RWPE1 (cell line): ENCODE measurements around the gene SYNDIG1.

Source experiments
- CTCF ChIA-PET: fragments of 350-600 bp; sonication (Branson Sonifier 250); formaldehyde crosslinking; extraction: SDS; loops from one replicate; lab custom pipeline; 2021; lab: Yijun Ruan, JAX
- POLR2A ChIA-PET: fragments of 400-600 bp; formaldehyde crosslinking; extraction: SDS; loops from one replicate; lab custom pipeline; 2020; ENCODE audit warnings: antibody characterized with exemption; ENCODE audit not compliant: low non-redundant PET; lab: Yijun Ruan, JAX
- DNase-seq: peaks from one replicate; pipeline ENCODE4 v3.0.0; 2012; ENCODE audit warnings: low spot score
- H3K27ac ChIP-seq: fragments of 450-650 bp; 2 replicates; pipeline ENCODE4 v1.5.1; 2017
- CTCF ChIP-seq: fragments of 450-650 bp; conservative IDR thresholded peaks from 2 replicates; pipeline ENCODE4 v1.5.1; 2017; ENCODE audit warnings: low read depth, mild to moderate bottlenecking

The SYNDIG1 gene

GRCh38 chr20:24574307-24574706 lies 104.9 kb downstream of the SYNDIG1 start:
- ChIA-PET POLR2A (no interaction called here), CTCF (no interaction called here)
- TF ChIP-seq CTCF, result no peak
- H3K27ac ChIP-seq, result no peak overlapping the region
- no peak for DNase-seq

- CTCF ChIA-PET, result no interaction called here
- no peak for DNase-seq
- H3K27ac ChIP-seq, result no peak overlapping the region
- TF ChIP-seq CTCF, result no peak
- POLR2A ChIA-PET, result no interaction called here
These were observed 105.4 kb downstream of the SYNDIG1 start for GRCh38 chr20:24574797-24575196.

- ChIA-PET POLR2A (no interaction called here), CTCF (no interaction called here)
- H3K27ac ChIP-seq, result no peak overlapping the region
- no peak for DNase-seq
- no peak for TF ChIP-seq CTCF
These were observed 106.4 kb downstream of the SYNDIG1 start for GRCh38 chr20:24575811-24576210.

- ChIA-PET CTCF (no interaction called here), POLR2A (no interaction called here)
- no peak for DNase-seq
- TF ChIP-seq CTCF, result no peak
- no peak overlapping the region for H3K27ac ChIP-seq
These were observed 107.0 kb downstream of the SYNDIG1 start for GRCh38 chr20:24576447-24576846.

- no peak overlapping the region for H3K27ac ChIP-seq
- no peak for TF ChIP-seq CTCF
- CTCF ChIA-PET, result interaction anchor here (0.6 kb wide), 1 partner anchor 390 kb away, joined by 3 read pairs; no protein-coding TSS in a partner anchor
- POLR2A ChIA-PET, result no interaction called here
- no peak for DNase-seq
These were observed 108.0 kb downstream of the SYNDIG1 start for GRCh38 chr20:24577271-24577909.

- POLR2A ChIA-PET, result no interaction called here
- no peak for TF ChIP-seq CTCF
- H3K27ac ChIP-seq, result no peak overlapping the region
- DNase-seq, result no peak
- CTCF ChIA-PET, result no interaction called here
These were observed 109.4 kb downstream of the SYNDIG1 start for GRCh38 chr20:24578567-24579415.
